Measurements from ENCODE around the gene ATAD3B. TPM values are rescaled to one million over a fixed set of nuclear protein-coding genes. Genes with fewer than 3 reads are reported as not detected.
"Not testable (repeated sequence)": the region's sequence is repeated elsewhere in the genome, so short reads cannot be mapped to it uniquely, and the experiment has no call there.

Gene ATAD3B
- polyA plus RNA-seq, 1 donor from 2014 or later: 57.2 TPM

- not testable (repeated sequence) for H3F3A ChIP-seq (ENCODE audit: insufficient read depth, low read length, poor library complexity, severe bottlenecking); H4K20me1 ChIP-seq (ENCODE audit: insufficient read depth); H3K27ac ChIP-seq (ENCODE audit: low read length); H3K36me3 ChIP-seq (ENCODE audit: insufficient read depth, low read length); H3K4me3 ChIP-seq (ENCODE audit: low read length); H3K9me2 ChIP-seq (ENCODE audit: insufficient read depth, low read length); H3K9ac ChIP-seq (ENCODE audit: low read length); H3K27me3 ChIP-seq (ENCODE audit: insufficient read depth, low read depth, low read length); H3K79me2 ChIP-seq (replicated peaks; ENCODE audit: insufficient read depth, low read length); H2AFZ ChIP-seq (ENCODE audit: low read depth, low read length); H3K4me2 ChIP-seq (ENCODE audit: low read length); H3K9me3 ChIP-seq (ENCODE audit: low read length)
Observed at GRCh38 chr1:1513675-1514074, 42.1 kb downstream of the ATAD3B start.

GRCh38 chr1:1514376-1514775 is 42.8 kb downstream of the ATAD3B start:
- H3F3A ChIP-seq (ENCODE audit: insufficient read depth, low read length, poor library complexity, severe bottlenecking); H4K20me1 ChIP-seq (ENCODE audit: insufficient read depth); H2AFZ ChIP-seq (ENCODE audit: low read depth, low read length): not testable (repeated sequence)

GRCh38 chr1:1516923-1517322 is 45.4 kb downstream of the ATAD3B start:
- H2AFZ ChIP-seq (ENCODE audit: low read depth, low read length); H3K79me2 ChIP-seq (replicated peaks; ENCODE audit: insufficient read depth, low read length); H3K9ac ChIP-seq (ENCODE audit: low read length); H3F3A ChIP-seq (ENCODE audit: insufficient read depth, low read length, poor library complexity, severe bottlenecking); H3K27ac ChIP-seq (ENCODE audit: low read length); H3K4me2 ChIP-seq (ENCODE audit: low read length); H3K9me3 ChIP-seq (ENCODE audit: low read length); H3K27me3 ChIP-seq (ENCODE audit: insufficient read depth, low read depth, low read length); H3K9me2 ChIP-seq (ENCODE audit: insufficient read depth, low read length); H3K36me3 ChIP-seq (ENCODE audit: insufficient read depth, low read length); H3K4me3 ChIP-seq (ENCODE audit: low read length); H4K20me1 ChIP-seq (ENCODE audit: insufficient read depth): not testable (repeated sequence)

More at GRCh38 chr1:1514376-1514775, 42.8 kb downstream of the ATAD3B start:
- H3K9me2 ChIP-seq (ENCODE audit: insufficient read depth, low read length); H3K9me3 ChIP-seq (ENCODE audit: low read length); H3K4me3 ChIP-seq (ENCODE audit: low read length); H3K36me3 ChIP-seq (ENCODE audit: insufficient read depth, low read length); H3K27me3 ChIP-seq (ENCODE audit: insufficient read depth, low read depth, low read length); H3K4me2 ChIP-seq (ENCODE audit: low read length); H3K79me2 ChIP-seq (replicated peaks; ENCODE audit: insufficient read depth, low read length); H3K27ac ChIP-seq (ENCODE audit: low read length); H3K9ac ChIP-seq (ENCODE audit: low read length): not testable (repeated sequence)

GRCh38 chr1:1517973-1518620 is 46.5 kb downstream of the ATAD3B start:
- no peaks in the 10 kb centered on the region for H3K9me2 ChIP-seq (ENCODE audit: insufficient read depth, low read length)
- no peaks in the 10 kb centered on the region for H3F3A ChIP-seq (ENCODE audit: insufficient read depth, low read length, poor library complexity, severe bottlenecking)
- no peak overlapping the region for H3K4me3 ChIP-seq (ENCODE audit: low read length)
- no peaks in the 10 kb centered on the region for H4K20me1 ChIP-seq (ENCODE audit: insufficient read depth)
- no peaks in the 10 kb centered on the region for H3K27me3 ChIP-seq (ENCODE audit: insufficient read depth, low read depth, low read length)
- H3K27ac ChIP-seq (ENCODE audit: low read length): no peak overlapping the region
- no peaks in the 10 kb centered on the region for H3K36me3 ChIP-seq (ENCODE audit: insufficient read depth, low read length)
- TF ChIP-seq CTCF (IDR thresholded peaks at IDR 0.05; ENCODE audit: poor library complexity, severe bottlenecking) (no peak), TAF1 (IDR thresholded peaks at IDR 0.05; ENCODE audit: low read depth) (no peak), EZH2 (IDR thresholded peaks at IDR 0.05; ENCODE audit: borderline replicate concordance, insufficient read depth, low read length, poor library complexity, severe bottlenecking) (no peak), MXI1 (conservative IDR thresholded peaks at IDR 0.05; ENCODE audit: poor library complexity, severe bottlenecking) (no peak), REST (IDR thresholded peaks at IDR 0.05; ENCODE audit: borderline replicate concordance) (no peak), POLR2AphosphoS5 (IDR thresholded peaks at IDR 0.05) (no peak), RAD21 (conservative IDR thresholded peaks at IDR 0.05) (no peak), SMC3 (conservative IDR thresholded peaks at IDR 0.05; ENCODE audit: poor library complexity) (no peak), EP300 (conservative IDR thresholded peaks at IDR 0.05; ENCODE audit: poor library complexity, severe bottlenecking) (no peak)
- no peak overlapping the region for H3K4me2 ChIP-seq (ENCODE audit: low read length)
- no peaks in the 10 kb centered on the region for H3K9me3 ChIP-seq (ENCODE audit: low read length)
- no peaks in the 10 kb centered on the region for H3K79me2 ChIP-seq (replicated peaks; ENCODE audit: insufficient read depth, low read length)
- H2AFZ ChIP-seq (ENCODE audit: low read depth, low read length): no peak overlapping the region
- no peak overlapping the region for H3K9ac ChIP-seq (ENCODE audit: low read length)

GRCh38 chr1:1518621-1519007 is 47.0 kb downstream of the ATAD3B start:
- H4K20me1 ChIP-seq (ENCODE audit: insufficient read depth); H3K79me2 ChIP-seq (replicated peaks; ENCODE audit: insufficient read depth, low read length); H3K27me3 ChIP-seq (ENCODE audit: insufficient read depth, low read depth, low read length); H3K9ac ChIP-seq (ENCODE audit: low read length); H3K4me3 ChIP-seq (ENCODE audit: low read length); H3K36me3 ChIP-seq (ENCODE audit: insufficient read depth, low read length); H3K27ac ChIP-seq (ENCODE audit: low read length); H3K4me2 ChIP-seq (ENCODE audit: low read length); H3F3A ChIP-seq (ENCODE audit: insufficient read depth, low read length, poor library complexity, severe bottlenecking); H2AFZ ChIP-seq (ENCODE audit: low read depth, low read length); H3K9me2 ChIP-seq (ENCODE audit: insufficient read depth, low read length); H3K9me3 ChIP-seq (ENCODE audit: low read length): not testable (repeated sequence)
